ENCODE results near the gene RARG. TPM values are rescaled to one million over a fixed set of nuclear protein-coding genes. Genes with fewer than 3 reads are reported as not detected.
A peak's percentile ranks its signal among the peaks of the same experiment; 100 is the strongest.

The RARG gene
- total RNA-seq, 1 donor from 2014 or later, result 6.1 TPM

GRCh38 chr12:53192531-53193021, 39.4 kb downstream of the RARG start:
- DNase-seq (ENCODE audit: low read depth), result no peak
- H3K36me3 ChIP-seq (ENCODE audit: control insufficient read depth, insufficient read depth, low read length), result peaks cover 2% of the 10 kb centered on the region
- H3K27me3 ChIP-seq (ENCODE audit: control insufficient read depth, insufficient read depth, low read length), result no peaks in the 10 kb centered on the region
- H3K4me3 ChIP-seq (ENCODE audit: low read depth, low read length), result no peak overlapping the region
- TF ChIP-seq CTCF (IDR thresholded peaks at IDR 0.05; ENCODE audit: insufficient read depth, low read length, poor library complexity, severe bottlenecking), result no peak

GRCh38 chr12:53191885-53192530, 40.0 kb downstream of the RARG start:
- TF ChIP-seq CTCF (IDR thresholded peaks at IDR 0.05; ENCODE audit: insufficient read depth, low read length, poor library complexity, severe bottlenecking), result no peak
- no peak for DNase-seq (ENCODE audit: low read depth)
- no peaks in the 10 kb centered on the region for H3K27me3 ChIP-seq (ENCODE audit: control insufficient read depth, insufficient read depth, low read length)
- no peak overlapping the region for H3K4me3 ChIP-seq (ENCODE audit: low read depth, low read length)
- H3K36me3 ChIP-seq (ENCODE audit: control insufficient read depth, insufficient read depth, low read length), result peaks cover 4% of the 10 kb centered on the region

GRCh38 chr12:53191096-53191884, 40.7 kb downstream of the RARG start:
- no peak for DNase-seq (ENCODE audit: low read depth)
- no peaks in the 10 kb centered on the region for H3K27me3 ChIP-seq (ENCODE audit: control insufficient read depth, insufficient read depth, low read length)
- TF ChIP-seq CTCF (IDR thresholded peaks at IDR 0.05; ENCODE audit: insufficient read depth, low read length, poor library complexity, severe bottlenecking), result no peak
- H3K4me3 ChIP-seq (ENCODE audit: low read depth, low read length), result no peak overlapping the region
- H3K36me3 ChIP-seq (ENCODE audit: control insufficient read depth, insufficient read depth, low read length), result peaks cover 5% of the 10 kb centered on the region

- no peak overlapping the region for H3K4me3 ChIP-seq (ENCODE audit: low read depth, low read length)
- peak; percentile 98 for TF ChIP-seq CTCF (IDR thresholded peaks at IDR 0.05; ENCODE audit: insufficient read depth, low read length, poor library complexity, severe bottlenecking)
- H3K27me3 ChIP-seq (ENCODE audit: control insufficient read depth, insufficient read depth, low read length), result no peaks in the 10 kb centered on the region
- peaks cover 6% of the 10 kb centered on the region for H3K36me3 ChIP-seq (ENCODE audit: control insufficient read depth, insufficient read depth, low read length)
- DNase-seq (ENCODE audit: low read depth), result no peak
These were observed 41.8 kb downstream of the RARG start for GRCh38 chr12:53190108-53190729.

GRCh38 chr12:53187145-53187899, 44.7 kb downstream of the RARG start:
- Histone ChIP-seq H3K27me3 (ENCODE audit: control insufficient read depth, insufficient read depth, low read length) (no peaks in the 10 kb centered on the region), H3K4me3 (ENCODE audit: low read depth, low read length) (no peak overlapping the region), H3K36me3 (ENCODE audit: control insufficient read depth, insufficient read depth, low read length) (peaks cover 8% of the 10 kb centered on the region)
- DNase-seq (ENCODE audit: low read depth), result no peak
- no peak for TF ChIP-seq CTCF (IDR thresholded peaks at IDR 0.05; ENCODE audit: insufficient read depth, low read length, poor library complexity, severe bottlenecking)

Measured in kidney epithelial cell (primary cell).